HG02623 (cell line): ENCODE data around the gene DNPEP.
A peak's percentile ranks its signal among the peaks of the same experiment; 100 is the strongest.

Experiments
- ATAC-seq: cut with Tn5 transposase; IDR thresholded peaks from one replicate; pipeline ENCODE4 v1.9.1; 2021; ENCODE audit warnings: moderate library complexity; ENCODE audit not compliant: unreplicated experiment

Gene DNPEP

GRCh38 chr2:219368690-219369191, 19.0 kb downstream of the DNPEP start:
- no peak for ATAC-seq

- peak; percentile 74 for ATAC-seq
These were observed 25.1 kb downstream of the DNPEP start for GRCh38 chr2:219362524-219363164.

GRCh38 chr2:219362072-219362471, 25.6 kb downstream of the DNPEP start:
- ATAC-seq: no peak

- ATAC-seq: no peak
These were observed 29.3 kb downstream of the DNPEP start for GRCh38 chr2:219358170-219359075.

DNA sequence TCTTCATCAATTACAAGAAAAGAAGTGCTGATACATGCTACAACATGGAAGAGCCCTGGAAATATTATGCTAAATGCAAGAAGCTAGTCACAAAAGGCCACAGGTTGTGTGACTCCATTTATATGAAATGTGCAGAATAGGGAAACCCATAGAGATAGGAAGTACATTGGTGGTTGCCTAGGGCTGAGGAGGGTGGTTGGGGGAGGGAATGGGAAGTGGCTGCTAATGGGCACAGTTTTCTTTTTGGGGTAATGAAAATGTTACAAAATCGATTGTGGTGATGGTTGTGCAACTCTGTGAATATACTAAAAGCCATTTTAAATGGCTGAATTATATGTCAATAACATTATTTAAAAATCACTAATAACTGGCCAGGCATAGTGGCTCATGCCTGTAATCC, 30.9 kb downstream of the DNPEP start:
- ATAC-seq: no peak

GRCh38 chr2:219354582-219354981, 33.1 kb downstream of the DNPEP start:
- ATAC-seq: no peak

DNA sequence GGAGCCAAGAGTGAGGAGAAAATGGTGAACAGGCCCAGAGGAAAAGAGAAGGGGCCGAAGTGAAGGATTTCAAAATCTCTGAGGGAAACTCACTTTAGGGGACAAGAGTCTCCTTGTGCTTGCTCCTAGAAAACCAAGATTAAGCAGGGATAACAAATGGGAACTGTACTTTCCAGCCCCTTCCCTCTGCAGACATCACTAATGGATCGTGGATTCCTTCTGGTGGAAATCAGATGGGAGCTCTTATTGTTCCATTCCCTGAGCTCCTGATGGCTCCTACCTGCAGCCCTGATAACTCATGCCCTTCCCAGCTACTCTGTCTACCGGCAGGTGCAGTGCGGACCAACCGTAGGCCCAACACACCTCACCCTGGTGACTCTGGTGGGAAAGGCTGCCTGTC, 34.6 kb downstream of the DNPEP start:
- ATAC-seq: no peak

GRCh38 chr2:219352448-219353023, 35.2 kb downstream of the DNPEP start:
- no peak for ATAC-seq

DNA sequence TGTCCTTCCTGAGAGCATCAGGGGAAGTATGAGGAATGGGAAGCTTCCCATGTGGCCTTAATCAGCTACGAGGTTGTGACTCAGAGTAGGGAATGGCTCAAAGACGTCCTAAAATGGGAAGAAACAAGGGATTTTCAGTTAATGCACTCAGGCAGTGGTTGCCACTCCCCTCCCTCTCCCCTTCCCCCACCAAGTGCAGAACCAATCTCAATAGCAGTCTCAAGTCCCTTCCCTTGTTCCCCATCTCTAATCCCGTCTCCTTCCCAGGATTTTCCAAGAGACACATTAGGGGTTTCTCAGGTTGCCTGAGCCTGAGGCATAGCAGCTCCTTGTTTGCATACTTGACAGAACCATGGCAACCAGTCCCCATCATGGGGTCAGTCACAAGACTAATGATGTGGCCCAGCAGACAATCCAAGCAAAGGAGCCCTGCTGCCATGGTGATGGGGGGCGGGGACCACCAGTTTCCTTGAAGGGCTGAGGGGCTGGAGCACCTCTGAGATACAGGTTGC, 36.9 kb downstream of the DNPEP start:
- ATAC-seq: no peak

GRCh38 chr2:219350215-219350614, 37.5 kb downstream of the DNPEP start:
- ATAC-seq: no peak

DNA sequence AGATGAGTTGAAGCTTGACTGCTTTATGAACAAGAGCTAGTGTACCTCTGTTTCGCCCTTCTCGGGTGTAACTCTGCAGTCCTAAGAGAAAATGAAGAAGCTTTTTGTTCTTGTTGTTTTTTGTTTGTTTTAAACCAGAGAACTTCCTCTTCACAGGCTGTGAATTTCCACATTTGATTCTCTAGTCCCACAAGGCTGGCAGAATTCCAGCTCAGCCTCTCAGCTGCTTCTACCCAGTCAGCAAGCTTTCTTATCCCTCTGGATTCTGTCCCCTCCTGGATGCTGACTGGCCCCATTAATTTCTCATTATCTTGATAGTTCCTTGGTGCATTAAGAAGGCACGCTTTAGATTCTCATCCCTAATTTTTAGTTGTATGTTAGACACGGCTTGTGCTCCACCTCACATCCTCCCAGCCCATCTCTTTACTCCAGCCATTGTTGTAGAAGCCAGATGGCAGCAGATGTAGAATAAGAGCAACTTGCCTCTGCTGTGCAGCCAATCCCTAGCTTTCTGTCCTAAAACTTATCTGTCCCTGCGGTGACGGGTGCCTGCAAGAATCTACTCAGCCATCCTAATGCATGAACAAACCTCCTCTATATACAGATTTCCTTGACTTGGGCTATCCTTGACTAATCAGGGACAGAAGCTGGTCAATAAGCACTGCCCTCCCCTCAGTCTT, 42.8 kb downstream of the DNPEP start:
- no peak for ATAC-seq

DNA sequence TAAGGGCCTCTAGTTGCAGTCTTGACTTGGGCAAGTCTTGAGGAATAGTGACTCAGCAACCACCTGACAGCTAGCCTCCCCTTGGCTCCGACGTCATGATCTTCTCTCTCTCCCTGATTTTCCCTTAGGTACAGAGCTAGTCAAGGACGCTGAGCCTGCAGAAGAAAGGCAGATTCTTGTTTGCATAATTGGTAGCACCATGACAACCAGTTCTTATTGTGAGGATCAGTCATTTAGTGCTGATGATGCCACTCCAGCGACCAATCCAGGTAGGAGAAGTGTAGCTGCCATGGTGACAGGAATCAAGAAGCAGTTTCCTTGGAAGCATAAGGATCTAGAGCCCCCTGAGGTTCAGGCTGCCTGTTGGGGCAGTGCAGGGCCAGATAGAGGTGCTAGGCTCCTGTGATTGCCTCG, 52.3 kb downstream of the DNPEP start:
- no peak for ATAC-seq

DNA sequence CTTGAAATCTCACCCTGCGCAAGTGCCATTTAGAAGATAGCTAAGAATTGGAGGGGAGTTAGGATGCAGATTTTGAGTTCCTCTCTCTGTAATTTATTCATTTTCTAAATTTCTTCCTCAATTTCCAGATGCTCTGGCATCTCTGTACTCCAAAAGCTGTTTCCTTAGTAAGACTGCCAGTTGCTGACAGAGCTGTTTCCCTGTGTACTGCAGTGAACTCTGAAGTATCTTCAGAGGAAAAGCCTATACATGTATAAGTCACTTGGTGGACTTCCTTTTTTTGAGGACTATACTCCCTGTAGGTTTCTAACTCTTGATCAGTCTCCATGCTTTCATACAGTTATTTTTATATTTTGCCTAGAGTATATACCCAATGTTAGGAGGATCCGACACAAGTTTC, 53.6 kb downstream of the DNPEP start:
- ATAC-seq: no peak

DNA sequence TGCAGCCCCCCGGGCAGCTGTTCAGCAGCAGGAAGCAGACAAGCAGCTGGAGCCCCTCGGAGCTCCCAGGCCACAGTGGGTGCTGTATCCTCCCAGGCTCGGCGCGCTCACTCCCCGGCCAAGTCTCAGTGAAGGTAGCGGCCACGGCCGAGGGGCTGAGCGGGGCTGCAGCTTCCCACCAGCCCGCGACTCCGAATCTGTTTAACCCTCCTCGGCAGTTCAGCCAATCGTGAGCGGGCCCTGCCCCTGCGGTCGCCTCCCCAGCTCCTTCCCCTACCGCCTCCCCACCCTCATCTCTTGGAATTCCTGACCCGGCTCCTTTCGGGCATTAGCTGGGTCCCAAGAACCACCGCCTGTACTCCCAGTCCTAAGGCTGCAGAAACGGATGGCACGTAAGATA, 55.2 kb downstream of the DNPEP start, which contains the start of gene RESP18:
Gene RESP18, minus strand, starts transcription at position 203 of the 400 bp plus-strand sequence.
- no peak for ATAC-seq

GRCh38 chr2:219331560-219332213, 56.0 kb downstream of the DNPEP start:
- ATAC-seq: no peak

- ATAC-seq: no peak
These were observed 60.0 kb downstream of the DNPEP start for GRCh38 chr2:219327719-219328118.

GRCh38 chr2:219325657-219326315, 61.9 kb downstream of the DNPEP start:
- ATAC-seq: no peak

DNA sequence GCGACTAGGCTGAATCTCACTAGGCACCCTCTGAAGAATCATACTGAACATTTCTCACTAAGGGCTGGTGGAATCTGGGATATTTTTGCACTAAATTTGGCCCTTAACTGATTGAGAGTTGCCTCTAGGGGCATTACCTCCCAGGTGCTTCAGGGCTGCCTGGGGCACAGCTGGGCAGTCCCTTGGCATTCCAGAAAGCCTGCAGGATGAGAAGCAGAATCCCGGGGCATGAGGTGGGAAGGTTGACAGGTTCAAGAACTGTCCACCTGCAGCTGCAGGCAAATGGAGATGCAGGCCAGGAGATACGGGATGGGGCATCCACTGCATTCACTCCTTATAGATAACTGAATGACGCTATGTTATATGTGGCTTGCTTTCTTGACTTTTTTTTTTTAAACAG, 62.6 kb downstream of the DNPEP start:
- ATAC-seq: no peak

GRCh38 chr2:219323434-219323833, 64.3 kb downstream of the DNPEP start:
- ATAC-seq: no peak
